Cardiac muscle cell (in vitro differentiated cells and primary cell): ENCODE data around the gene SPRED1. TPM values are rescaled to one million over a fixed set of nuclear protein-coding genes. Genes with fewer than 3 reads are reported as not detected.
A peak's percentile ranks its signal among the peaks of the same experiment; 100 is the strongest.

Experiments
- DNase-seq, 2 donors: peaks; one replicate each; pipeline versions ENCODE4 v3.0.0 to v3.0.0-alpha.2; 2010 to 2017; ENCODE audit warnings: low read depth in 1 of 2, low spot score in 1 of 2
- H3K27ac ChIP-seq: fragments of 200-600 bp; sonication (generic); 2 replicates; pipeline ENCODE4 v1.5.1; 2016
- H3K27me3 ChIP-seq: fragments of 200-600 bp; sonication (generic); 2 replicates; pipeline ENCODE4 v1.6.0; 2016; ENCODE audit warnings: control low read depth
- H3K36me3 ChIP-seq: fragments of 200-600 bp; sonication (generic); 2 replicates; pipeline ENCODE4 v1.5.1; 2016; ENCODE audit warnings: control low read depth
- H3K4me1 ChIP-seq: fragments of 200-600 bp; sonication (generic); 2 replicates; pipeline ENCODE4 v1.8.1; 2017; ENCODE audit warnings: low read depth, mild to moderate bottlenecking, mixed run types
- H3K4me3 ChIP-seq: fragments of 200-600 bp; sonication (generic); 2 replicates; pipeline ENCODE4 v1.5.1; 2016; ENCODE audit warnings: mild to moderate bottlenecking
- H3K9me3 ChIP-seq: fragments of 200-600 bp; sonication (generic); 2 replicates; pipeline ENCODE4 v1.5.1; 2017; ENCODE audit warnings: low read depth, mild to moderate bottlenecking, control low read depth
- polyA plus RNA-seq: library from polyadenylated mRNA; unstranded; fragments of >200 nt; fragmentation: Nextera tagmentation; extraction: Ambion mirVana; gene quantifications from 2 replicates; pipeline ENCODE4 v1.2.1, GENCODE V29; 2016
- total RNA-seq: library from RNA; depleted of rRNA; stranded (reverse); fragments of >200 nt; gene quantifications from 2 replicates; pipeline ENCODE4 v1.2.3, GENCODE V29; 2016
- TF ChIP-seq, protein P1 (sequence below): IDR thresholded peaks from 2 replicates; pipeline ENCODE4 v1.5.1; 2012; ENCODE audit warnings: low read depth, mild to moderate bottlenecking, low read length

SPRED1 gene
- total and polyA plus RNA-seq, 2 experiments from 2014 or later, result 8.2 to 17.3 TPM

GRCh38 chr15:38316311-38316710 is 63.7 kb downstream of the SPRED1 start:
- H3K4me3 ChIP-seq, result no peak overlapping the region
- no peak for DNase-seq
- H3K9me3 ChIP-seq, result no peaks in the 10 kb centered on the region
- no peaks in the 10 kb centered on the region for H3K27me3 ChIP-seq
- H3K4me1 ChIP-seq, result no peaks in the 10 kb centered on the region
- no peak overlapping the region for H3K27ac ChIP-seq
- H3K36me3 ChIP-seq, result no peaks in the 10 kb centered on the region
- TF ChIP-seq, protein P1, sequence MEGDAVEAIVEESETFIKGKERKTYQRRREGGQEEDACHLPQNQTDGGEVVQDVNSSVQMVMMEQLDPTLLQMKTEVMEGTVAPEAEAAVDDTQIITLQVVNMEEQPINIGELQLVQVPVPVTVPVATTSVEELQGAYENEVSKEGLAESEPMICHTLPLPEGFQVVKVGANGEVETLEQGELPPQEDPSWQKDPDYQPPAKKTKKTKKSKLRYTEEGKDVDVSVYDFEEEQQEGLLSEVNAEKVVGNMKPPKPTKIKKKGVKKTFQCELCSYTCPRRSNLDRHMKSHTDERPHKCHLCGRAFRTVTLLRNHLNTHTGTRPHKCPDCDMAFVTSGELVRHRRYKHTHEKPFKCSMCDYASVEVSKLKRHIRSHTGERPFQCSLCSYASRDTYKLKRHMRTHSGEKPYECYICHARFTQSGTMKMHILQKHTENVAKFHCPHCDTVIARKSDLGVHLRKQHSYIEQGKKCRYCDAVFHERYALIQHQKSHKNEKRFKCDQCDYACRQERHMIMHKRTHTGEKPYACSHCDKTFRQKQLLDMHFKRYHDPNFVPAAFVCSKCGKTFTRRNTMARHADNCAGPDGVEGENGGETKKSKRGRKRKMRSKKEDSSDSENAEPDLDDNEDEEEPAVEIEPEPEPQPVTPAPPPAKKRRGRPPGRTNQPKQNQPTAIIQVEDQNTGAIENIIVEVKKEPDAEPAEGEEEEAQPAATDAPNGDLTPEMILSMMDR, result no peak

GRCh38 chr15:38320181-38320580 is 67.5 kb downstream of the SPRED1 start:
- H3K36me3 ChIP-seq, result peaks cover 5% of the 10 kb centered on the region
- H3K4me3 ChIP-seq, result no peak overlapping the region
- peaks cover 7% of the 10 kb centered on the region for H3K4me1 ChIP-seq
- no peaks in the 10 kb centered on the region for H3K27me3 ChIP-seq
- peak in 1 of 2 donors; percentile 26 for DNase-seq
- H3K27ac ChIP-seq, result no peak overlapping the region
- TF ChIP-seq, protein P1, result no peak
- no peaks in the 10 kb centered on the region for H3K9me3 ChIP-seq

- Histone ChIP-seq H3K36me3 (peaks cover 5% of the 10 kb centered on the region), H3K4me3 (no peak overlapping the region), H3K9me3 (no peaks in the 10 kb centered on the region), H3K27me3 (no peaks in the 10 kb centered on the region), H3K4me1 (peaks cover 7% of the 10 kb centered on the region), H3K27ac (no peak overlapping the region)
- peak in 1 of 2 donors; percentile 8 for DNase-seq
- TF ChIP-seq, protein P1, result no peak
Observed at GRCh38 chr15:38320866-38321265, 68.2 kb downstream of the SPRED1 start.

DNA sequence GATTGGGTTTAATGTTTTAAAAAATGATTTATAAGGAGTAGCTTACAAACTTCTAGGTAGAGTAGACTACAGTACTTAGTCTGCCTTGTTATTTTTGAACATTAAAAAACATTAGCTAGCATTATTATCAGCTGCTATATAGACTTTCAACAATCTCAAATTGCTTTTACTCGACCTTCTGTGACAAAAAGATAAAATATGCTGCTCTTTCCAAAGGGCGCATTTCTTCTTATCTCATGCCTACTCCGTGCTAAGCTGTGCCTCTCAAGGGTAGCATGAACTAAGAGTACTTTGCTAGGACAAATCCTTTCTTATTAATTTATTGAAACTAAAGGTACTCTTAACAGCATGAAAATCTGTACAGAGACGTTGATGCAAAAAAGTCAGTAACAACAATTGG is 71.3 kb downstream of the SPRED1 start:
- Histone ChIP-seq H3K27me3 (no peaks in the 10 kb centered on the region), H3K27ac (peak overlapping the region; percentile 18), H3K4me3 (no peak overlapping the region), H3K9me3 (no peaks in the 10 kb centered on the region), H3K4me1 (peaks cover 7% of the 10 kb centered on the region), H3K36me3 (peaks cover 16% of the 10 kb centered on the region)
- TF ChIP-seq, protein P1, result no peak
- no peak for DNase-seq

DNA sequence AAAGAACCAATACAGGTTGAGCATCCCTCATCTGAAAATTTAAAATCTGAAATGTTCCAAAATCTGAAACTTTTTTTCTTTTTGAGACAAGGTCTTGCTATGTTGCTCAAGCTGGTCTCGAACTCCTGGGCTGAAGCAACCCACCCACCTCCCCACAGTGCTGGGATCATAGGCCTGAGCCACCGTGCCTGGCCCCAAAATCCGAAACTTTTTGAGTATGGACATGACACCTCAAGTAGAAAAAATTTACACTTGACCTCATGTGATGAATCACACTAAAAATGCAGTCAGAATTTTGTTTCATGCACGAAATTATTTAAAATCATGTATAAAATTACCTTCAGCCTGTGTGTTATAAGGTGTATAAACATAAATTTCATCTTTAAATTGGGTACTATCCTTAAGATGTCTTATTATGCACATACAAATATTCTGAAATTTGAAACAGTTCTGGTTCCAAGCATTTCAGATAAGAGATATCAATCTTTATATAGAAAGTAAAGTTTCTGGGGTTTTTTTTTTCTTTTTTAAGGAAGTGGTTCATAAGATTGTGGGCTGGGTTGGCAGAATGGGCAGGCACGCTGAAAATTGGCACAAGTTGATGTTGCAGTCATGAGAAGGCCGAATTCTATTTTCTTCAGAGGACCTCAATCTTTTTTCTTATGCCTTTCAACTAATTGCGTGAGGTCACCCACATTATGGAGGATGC is 72.5 kb downstream of the SPRED1 start:
- no peak for DNase-seq
- Histone ChIP-seq H3K27ac (no peak overlapping the region), H3K4me1 (peaks cover 7% of the 10 kb centered on the region), H3K9me3 (no peaks in the 10 kb centered on the region), H3K27me3 (no peaks in the 10 kb centered on the region), H3K4me3 (no peak overlapping the region), H3K36me3 (peaks cover 16% of the 10 kb centered on the region)
- TF ChIP-seq, protein P1, result no peak
